K562 (cell line): Measurements from ENCODE around the gene FRK. TPM values are rescaled to one million over a fixed set of nuclear protein-coding genes. Genes with fewer than 3 reads are reported as not detected.

Experiments
- ATAC-seq: fragments of 200-7000 bp; cut with Tn5 transposase; 3 replicates; pipeline ENCODE4 v1.9.1; 2020; ENCODE audit warnings: moderate library complexity
- BruUV-seq: library from RNA; stranded (reverse); fragments of 400-500 nt; replicated peaks from 2 replicates; lab custom pipeline; 2021; lab: Mats Ljungman, UMichigan
- CTCF ChIA-PET: fragments of 300-600 bp; formaldehyde crosslinking; extraction: SDS; loops from one replicate; lab custom pipeline; 2021; ENCODE audit warnings: low intra/inter-chr PET ratio; lab: Yijun Ruan, JAX
- POLR2A ChIA-PET: fragments of 300-600, 350-650 bp; sonication (Branson Sonifier 250); formaldehyde crosslinking; extraction: SDS; loops from one replicate; lab custom pipeline; 2021; ENCODE audit warnings: antibody characterized with exemption, inconsistent platforms; lab: Yijun Ruan, JAX
- DNase-seq, 4 experiments: peaks; one replicate each; pipeline versions ENCODE4 v3.0.0 to v3.0.0-alpha.2; 2011 to 2018; ENCODE audit warnings: low spot score in 3 of 4, mixed read lengths in 3 of 4; ENCODE audit errors: extremely low read depth in 1 of 4
- FAIRE-seq: peaks from 2 replicates; lab custom pipeline; 2011; peaks lifted over from hg19 to GRCh38; lab: Jason Lieb, UNC
- H2AFZ ChIP-seq: 2 replicates; pipeline ENCODE4 v1.6.0; 2011; ENCODE audit warnings: low read depth, low read length, control low read depth, inconsistent platforms
- H3K27ac ChIP-seq: fragments of 200-600 bp; 3 replicates; pipeline ENCODE4 v1.8.0; 2011; ENCODE audit warnings: low read depth, mild to moderate bottlenecking, control low read depth, inconsistent platforms, low read length, moderate library complexity, mixed read lengths; ENCODE audit errors: extremely low read depth
- H3K27me3 ChIP-seq, 2 experiments: fragments of 300-600 bp in 1 of 2; 2 replicates in 1 of 2; 3 replicates in 1 of 2; pipeline versions ENCODE4 v1.6.0 to v1.8.0; 2011; ENCODE audit warnings: inconsistent platforms in 2 of 2, low read length in 2 of 2, mild to moderate bottlenecking in 1 of 2, mixed read lengths in 1 of 2, moderate library complexity in 1 of 2; ENCODE audit not compliant: control insufficient read depth in 2 of 2, insufficient read depth in 2 of 2
- H3K36me3 ChIP-seq: fragments of 300-600 bp; 3 replicates; pipeline ENCODE4 v1.8.0; 2011; ENCODE audit warnings: mild to moderate bottlenecking, low read length, inconsistent platforms; ENCODE audit not compliant: control insufficient read depth, insufficient read depth
- H3K4me1 ChIP-seq, 2 experiments: fragments of 200-600 bp in 1 of 2; replicated peaks in 1 of 2; 2 replicates in 1 of 2; 3 replicates in 1 of 2; pipeline versions ENCODE4 v1.5.1 to v1.8.0; 2011; ENCODE audit warnings: inconsistent platforms in 2 of 2, low read length in 2 of 2, mild to moderate bottlenecking in 1 of 2, mixed read lengths in 1 of 2, moderate library complexity in 1 of 2; ENCODE audit not compliant: control insufficient read depth in 2 of 2, insufficient read depth in 2 of 2
- H3K4me2 ChIP-seq: 2 replicates; pipeline ENCODE4 v1.6.1; 2011; ENCODE audit warnings: low read length, control low read depth, inconsistent platforms, mixed read lengths; ENCODE audit not compliant: insufficient read depth
- H3K4me3 ChIP-seq: fragments of 200-600 bp; sonication (generic), shearing (Covaris generic); 2 replicates; pipeline ENCODE4 v1.5.1; 2016; ENCODE audit warnings: control low read depth, inconsistent platforms
- H3K79me2 ChIP-seq: fragments of 200-600 bp; 3 replicates; pipeline ENCODE4 v1.8.0; 2011; ENCODE audit warnings: low read length, inconsistent platforms; ENCODE audit not compliant: control insufficient read depth, insufficient read depth
- H3K9ac ChIP-seq, 2 experiments: 2 replicates each; pipeline versions ENCODE4 v1.6.0 to v1.6.1; 2011; ENCODE audit warnings: low read depth in 2 of 2, low read length in 2 of 2, control low read depth in 1 of 2, inconsistent platforms in 1 of 2, mild to moderate bottlenecking in 1 of 2, mixed read lengths in 1 of 2; ENCODE audit not compliant: insufficient read depth in 1 of 2
- H3K9me1 ChIP-seq: one replicate; pipeline ENCODE4 v1.6.0; 2011; ENCODE audit warnings: inconsistent platforms, mild to moderate bottlenecking, low read length, moderate library complexity; ENCODE audit not compliant: control insufficient read depth, insufficient read depth
- H3K9me3 ChIP-seq: replicated peaks from 2 replicates; pipeline ENCODE4 v1.5.1; 2011; ENCODE audit warnings: low read depth, low read length, inconsistent platforms; ENCODE audit not compliant: control insufficient read depth, insufficient read depth
- H4K20me1 ChIP-seq: replicated peaks from 2 replicates; pipeline ENCODE4 v1.6.1; 2011; ENCODE audit warnings: low read length, inconsistent platforms, mixed read lengths; ENCODE audit not compliant: control insufficient read depth, insufficient read depth
- COPS2 ChIP-seq: fragments of 450-650 bp; conservative IDR thresholded peaks from 2 replicates; pipeline ENCODE4 v1.6.1; 2016; ENCODE audit warnings: mild to moderate bottlenecking, moderate library complexity
- HDAC1 ChIP-seq, 2 experiments: fragments of 450-650 bp; IDR thresholded peaks; 2 replicates each; pipeline ENCODE4 v1.6.1; 2016 to 2017; ENCODE audit warnings: inconsistent platforms in 1 of 2, mild to moderate bottlenecking in 1 of 2, moderate library complexity in 1 of 2
- RCOR1 ChIP-seq, 2 experiments: IDR thresholded peaks; 2 replicates each; pipeline ENCODE4 v1.6.1; 2012; ENCODE audit warnings: low read depth in 2 of 2, low read length in 2 of 2, borderline replicate concordance in 1 of 2, improper control_type of control experiment in 1 of 2
- SRSF1 ChIP-seq: fragments of 200-400 bp; formaldehyde crosslinking; IDR thresholded peaks from 2 replicates; pipeline ENCODE4 v1.6.1; 2017; ENCODE audit warnings: mild to moderate bottlenecking, low read depth, low read length, moderate library complexity
- ZNF780A ChIP-seq: fragments of 250-450 bp; sonication (Bioruptor Pico); IDR thresholded peaks from 2 replicates; pipeline ENCODE4 v1.5.0; 2021; ENCODE audit warnings: mild to moderate bottlenecking
- WGBS: fragments of 100-300 bp; shearing (Covaris generic); methylation state at CpG from one replicate; pipeline ENCODE4 v1.1.6; 2016; ENCODE audit warnings: low coverage, mixed read lengths; ENCODE audit not compliant: insufficient coverage; ENCODE audit errors: missing lambda C conversion rate; 5-methylcytosine and 5-hydroxymethylcytosine counted together
- in situ Hi-C: fragments of 300-500 bp; cut with MboI; formaldehyde crosslinking; loops from 4 replicates; pipeline ENCODE4 v1.15.0; 2018; ENCODE audit warnings: inconsistent platforms, mixed read lengths
- intact Hi-C: fragments of 100-400 bp; cut with micrococcal nuclease; formaldehyde crosslinking; loops from 2 replicates; pipeline ENCODE4 v1.14.2; 2022
- polyA plus RNA-seq, 8 experiments: library from polyadenylated mRNA; depleted of rRNA in 4 of 8; stranded (reverse) in 5 of 8; unstranded in 3 of 8; fragments of >200 nt; fragmentation: Nextera tagmentation in 2 of 8; fragmentation: Illumina TruSeq in 1 of 8; extraction: Ambion mirVana in 2 of 8; extraction: Trizol in 1 of 8; gene quantifications; 2 replicates each; pipeline versions ENCODE4 v1.2.1 to v1.2.3, GENCODE V29; 2011 to 2014; ENCODE audit warnings: inconsistent platforms in 1 of 8, missing spikeins in 1 of 8
- total RNA-seq, 7 experiments: library from RNA; depleted of rRNA in 6 of 7; stranded (reverse); fragments of >200 nt in 6 of 7; fragmentation: Illumina TruSeq in 2 of 7; extraction: Trizol in 2 of 7; gene quantifications; 2 replicates each; pipeline versions ENCODE4 v1.2.1 to v1.2.3, GENCODE V29; 2011 to 2021; ENCODE audit warnings: low replicate concordance in 1 of 7
- TF ChIP-seq, protein P1 (sequence below): fragments of 450-650 bp; IDR thresholded peaks from 2 replicates; pipeline ENCODE4 v1.6.1; 2017; ENCODE audit warnings: mild to moderate bottlenecking, moderate library complexity
- TF ChIP-seq, protein P2 (sequence below): fragments of 250-450 bp; sonication (Bioruptor Pico); IDR thresholded peaks from 2 replicates; pipeline ENCODE4 v1.5.0; 2021
- TF ChIP-seq, protein P3 (sequence below): fragments of 450-650 bp; IDR thresholded peaks from 2 replicates; pipeline ENCODE4 v1.7.1; 2018; ENCODE audit warnings: mild to moderate bottlenecking, low read depth; ENCODE audit not compliant: partially characterized antibody

The FRK gene
- total and polyA plus RNA-seq, 9 of the 15 experiments (the other 6 are each of a cell fraction or from before 2014, with no cell fraction given), result 0.01 to 0.29 (median 0.09) TPM

DNA sequence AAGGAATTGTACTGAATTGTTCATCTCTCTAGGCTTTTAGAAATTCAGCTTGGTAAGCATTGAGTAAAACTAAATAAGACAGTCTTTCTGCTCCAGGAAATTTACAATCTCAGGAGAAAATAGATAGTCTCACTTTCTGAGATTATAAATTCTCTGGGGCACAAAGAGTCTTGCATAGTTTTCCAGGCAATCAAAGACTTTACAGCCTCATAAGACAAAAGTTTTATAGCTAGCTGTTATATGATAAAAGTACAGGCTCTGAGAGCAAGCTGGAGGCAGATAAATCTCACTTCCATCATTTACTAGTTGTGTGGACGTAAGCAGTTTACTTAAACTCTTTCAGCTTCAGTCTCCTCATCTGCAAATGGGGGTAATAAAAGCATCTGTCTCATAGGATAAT, 11.4 kb downstream of the FRK start:
- H3K4me2 ChIP-seq, result no peak overlapping the region
- H3K4me1 ChIP-seq, result no peaks in the 10 kb centered on the region
- H3K4me3 ChIP-seq, result no peak overlapping the region
- TF ChIP-seq, protein P1, sequence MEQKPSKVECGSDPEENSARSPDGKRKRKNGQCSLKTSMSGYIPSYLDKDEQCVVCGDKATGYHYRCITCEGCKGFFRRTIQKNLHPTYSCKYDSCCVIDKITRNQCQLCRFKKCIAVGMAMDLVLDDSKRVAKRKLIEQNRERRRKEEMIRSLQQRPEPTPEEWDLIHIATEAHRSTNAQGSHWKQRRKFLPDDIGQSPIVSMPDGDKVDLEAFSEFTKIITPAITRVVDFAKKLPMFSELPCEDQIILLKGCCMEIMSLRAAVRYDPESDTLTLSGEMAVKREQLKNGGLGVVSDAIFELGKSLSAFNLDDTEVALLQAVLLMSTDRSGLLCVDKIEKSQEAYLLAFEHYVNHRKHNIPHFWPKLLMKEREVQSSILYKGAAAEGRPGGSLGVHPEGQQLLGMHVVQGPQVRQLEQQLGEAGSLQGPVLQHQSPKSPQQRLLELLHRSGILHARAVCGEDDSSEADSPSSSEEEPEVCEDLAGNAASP, result no peak
- no peak for TF ChIP-seq COPS2
- no peak for TF ChIP-seq HDAC1 (IDR thresholded peaks at IDR 0.05)
- TF ChIP-seq, protein P2, sequence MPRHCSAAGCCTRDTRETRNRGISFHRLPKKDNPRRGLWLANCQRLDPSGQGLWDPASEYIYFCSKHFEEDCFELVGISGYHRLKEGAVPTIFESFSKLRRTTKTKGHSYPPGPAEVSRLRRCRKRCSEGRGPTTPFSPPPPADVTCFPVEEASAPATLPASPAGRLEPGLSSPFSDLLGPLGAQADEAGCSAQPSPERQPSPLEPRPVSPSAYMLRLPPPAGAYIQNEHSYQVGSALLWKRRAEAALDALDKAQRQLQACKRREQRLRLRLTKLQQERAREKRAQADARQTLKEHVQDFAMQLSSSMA (CRISPR knock-in tag), result no peak
- no peak for TF ChIP-seq RCOR1 (IDR thresholded peaks at IDR 0.05; ENCODE audit: borderline replicate concordance in 1 of 2, low read depth in 2 of 2, low read length in 2 of 2)
- no peak for TF ChIP-seq SRSF1
- TF ChIP-seq, protein P3, sequence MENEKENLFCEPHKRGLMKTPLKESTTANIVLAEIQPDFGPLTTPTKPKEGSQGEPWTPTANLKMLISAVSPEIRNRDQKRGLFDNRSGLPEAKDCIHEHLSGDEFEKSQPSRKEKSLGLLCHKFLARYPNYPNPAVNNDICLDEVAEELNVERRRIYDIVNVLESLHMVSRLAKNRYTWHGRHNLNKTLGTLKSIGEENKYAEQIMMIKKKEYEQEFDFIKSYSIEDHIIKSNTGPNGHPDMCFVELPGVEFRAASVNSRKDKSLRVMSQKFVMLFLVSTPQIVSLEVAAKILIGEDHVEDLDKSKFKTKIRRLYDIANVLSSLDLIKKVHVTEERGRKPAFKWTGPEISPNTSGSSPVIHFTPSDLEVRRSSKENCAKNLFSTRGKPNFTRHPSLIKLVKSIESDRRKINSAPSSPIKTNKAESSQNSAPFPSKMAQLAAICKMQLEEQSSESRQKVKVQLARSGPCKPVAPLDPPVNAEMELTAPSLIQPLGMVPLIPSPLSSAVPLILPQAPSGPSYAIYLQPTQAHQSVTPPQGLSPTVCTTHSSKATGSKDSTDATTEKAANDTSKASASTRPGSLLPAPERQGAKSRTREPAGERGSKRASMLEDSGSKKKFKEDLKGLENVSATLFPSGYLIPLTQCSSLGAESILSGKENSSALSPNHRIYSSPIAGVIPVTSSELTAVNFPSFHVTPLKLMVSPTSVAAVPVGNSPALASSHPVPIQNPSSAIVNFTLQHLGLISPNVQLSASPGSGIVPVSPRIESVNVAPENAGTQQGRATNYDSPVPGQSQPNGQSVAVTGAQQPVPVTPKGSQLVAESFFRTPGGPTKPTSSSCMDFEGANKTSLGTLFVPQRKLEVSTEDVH, result no peak
- no peak for TF ChIP-seq ZNF780A (CRISPR knock-in tag)
- FAIRE-seq, result no peak
- ChIA-PET POLR2A (no interaction called here), CTCF (no interaction called here)
- ATAC-seq, result no peak
- DNase-seq, result no peak
- H4K20me1 ChIP-seq, result no peaks in the 10 kb centered on the region
- intact Hi-C loops, result no loop called here
- H3K79me2 ChIP-seq, result no peaks in the 10 kb centered on the region
- H2AFZ ChIP-seq, result no peak overlapping the region
- H3K27me3 ChIP-seq, result no peaks in the 10 kb centered on the region
- H3K27ac ChIP-seq, result no peak overlapping the region
- no peaks in the 10 kb centered on the region for H3K9me1 ChIP-seq
- no TSS peak for BruUV-seq
- in situ Hi-C loops, result no loop called here
- H3K9me3 ChIP-seq, result no peaks in the 10 kb centered on the region
- no peaks in the 10 kb centered on the region for H3K36me3 ChIP-seq
- no peak overlapping the region for H3K9ac ChIP-seq
- 21% methylated on average over 1 of the region's 1 CpG for WGBS
